Memory B cell (primary cell): Measurements from ENCODE around the gene GBP2.

Experiments
- ATAC-seq: fragments of 150-1000 bp; cut with Tn5 transposase; 2 replicates; pipeline ENCODE4 v1.10.0; 2021; ENCODE audit warnings: low read depth, mild to moderate bottlenecking, moderate library complexity
- DNase-seq, 2 donors: peaks; one replicate each; pipeline ENCODE4 v3.0.0; 2022; ENCODE audit warnings: low spot score in 2 of 2
- H3K27ac Mint-ChIP-seq: one replicate; pipeline ENCODE4 v1.8.0; 2022; ENCODE audit warnings: mild to moderate bottlenecking, moderate library complexity, mixed read lengths
- H3K27me3 Mint-ChIP-seq: one replicate; pipeline ENCODE4 v1.8.0; 2022; ENCODE audit warnings: mixed read lengths
- H3K36me3 Mint-ChIP-seq: one replicate; pipeline ENCODE4 v1.8.0; 2022; ENCODE audit warnings: mild to moderate bottlenecking, mixed read lengths
- H3K4me1 Mint-ChIP-seq: one replicate; pipeline ENCODE4 v1.8.0; 2022; ENCODE audit warnings: mixed read lengths
- H3K4me3 Mint-ChIP-seq: one replicate; pipeline ENCODE4 v1.8.0; 2022; ENCODE audit warnings: mild to moderate bottlenecking, moderate library complexity, mixed read lengths
- H3K9me3 Mint-ChIP-seq: one replicate; pipeline ENCODE4 v1.8.0; 2022; ENCODE audit warnings: mixed read lengths

The GBP2 gene

GRCh38 chr1:89125913-89126580, at the start of gene GBP2:
TSS of gene GBP2 (minus strand) at chr1:89126114. CDS start at chr1:89121966, 4,148 bp downstream.
- H3K36me3 Mint-ChIP-seq, result no peaks in the 10 kb centered on the region
- DNase-seq (no peak), ATAC-seq (peak; percentile 51)
- H3K27me3 Mint-ChIP-seq, result no peaks in the 10 kb centered on the region
- H3K27ac Mint-ChIP-seq, result peak within 1 kb of the TSS; percentile 93
- peaks cover 35% of the 10 kb centered on the region for H3K4me1 Mint-ChIP-seq
- no peaks in the 10 kb centered on the region for H3K9me3 Mint-ChIP-seq
- H3K4me3 Mint-ChIP-seq, result peak within 1 kb of the TSS; percentile 92

GRCh38 chr1:89174491-89174890, 48.6 kb upstream of the GBP2 start:
- Mint-ChIP-seq H3K4me3 (no peak overlapping the region), H3K27ac (no peak overlapping the region), H3K4me1 (peaks cover 8% of the 10 kb centered on the region), H3K36me3 (no peaks in the 10 kb centered on the region), H3K27me3 (no peaks in the 10 kb centered on the region), H3K9me3 (no peaks in the 10 kb centered on the region)
- DNase-seq (no peak), ATAC-seq (no peak)

GRCh38 chr1:89172468-89173143, 46.7 kb upstream of the GBP2 start:
- Mint-ChIP-seq H3K27ac (no peak overlapping the region), H3K36me3 (no peaks in the 10 kb centered on the region), H3K4me1 (peaks cover 8% of the 10 kb centered on the region), H3K9me3 (no peaks in the 10 kb centered on the region), H3K4me3 (no peak overlapping the region), H3K27me3 (no peaks in the 10 kb centered on the region)
- DNase-seq (no peak), ATAC-seq (no peak)

GRCh38 chr1:89171067-89171438, 45.1 kb upstream of the GBP2 start:
- H3K27ac Mint-ChIP-seq, result no peak overlapping the region

GRCh38 chr1:89170170-89171066, 44.5 kb upstream of the GBP2 start:
- Mint-ChIP-seq H3K27me3 (no peaks in the 10 kb centered on the region), H3K4me1 (peaks cover 6% of the 10 kb centered on the region), H3K36me3 (no peaks in the 10 kb centered on the region), H3K27ac (no peak overlapping the region), H3K9me3 (no peaks in the 10 kb centered on the region), H3K4me3 (no peak overlapping the region)
- DNase-seq, result no peak
- no peak for ATAC-seq

More at GRCh38 chr1:89171067-89171438, 45.1 kb upstream of the GBP2 start:
- no peak overlapping the region for H3K4me3 Mint-ChIP-seq
- no peaks in the 10 kb centered on the region for H3K9me3 Mint-ChIP-seq
- no peak for DNase-seq
- H3K36me3 Mint-ChIP-seq, result no peaks in the 10 kb centered on the region
- H3K27me3 Mint-ChIP-seq, result no peaks in the 10 kb centered on the region
- no peak for ATAC-seq
- peaks cover 6% of the 10 kb centered on the region for H3K4me1 Mint-ChIP-seq

GRCh38 chr1:89169166-89169565, 43.3 kb upstream of the GBP2 start:
- no peaks in the 10 kb centered on the region for H3K9me3 Mint-ChIP-seq
- no peak overlapping the region for H3K27ac Mint-ChIP-seq
- H3K36me3 Mint-ChIP-seq, result no peaks in the 10 kb centered on the region
- no peak for ATAC-seq
- no peak for DNase-seq
- H3K4me3 Mint-ChIP-seq, result no peak overlapping the region
- H3K4me1 Mint-ChIP-seq, result peaks cover 6% of the 10 kb centered on the region
- H3K27me3 Mint-ChIP-seq, result no peaks in the 10 kb centered on the region

GRCh38 chr1:89167590-89168230, 41.8 kb upstream of the GBP2 start:
- no peak overlapping the region for H3K4me3 Mint-ChIP-seq
- ATAC-seq, result no peak
- H3K27ac Mint-ChIP-seq, result no peak overlapping the region

GRCh38 chr1:89166705-89167104, 40.8 kb upstream of the GBP2 start:
- no peak overlapping the region for H3K27ac Mint-ChIP-seq
- DNase-seq (no peak), ATAC-seq (no peak)
- H3K9me3 Mint-ChIP-seq, result no peaks in the 10 kb centered on the region
- peaks cover 6% of the 10 kb centered on the region for H3K4me1 Mint-ChIP-seq
- H3K4me3 Mint-ChIP-seq, result no peak overlapping the region
- no peaks in the 10 kb centered on the region for H3K27me3 Mint-ChIP-seq
- no peaks in the 10 kb centered on the region for H3K36me3 Mint-ChIP-seq

More at GRCh38 chr1:89167590-89168230, 41.8 kb upstream of the GBP2 start:
- no peaks in the 10 kb centered on the region for H3K36me3 Mint-ChIP-seq
- H3K4me1 Mint-ChIP-seq, result peaks cover 6% of the 10 kb centered on the region
- no peaks in the 10 kb centered on the region for H3K27me3 Mint-ChIP-seq
- no peaks in the 10 kb centered on the region for H3K9me3 Mint-ChIP-seq
- DNase-seq, result no peak

GRCh38 chr1:89165811-89166210, 39.9 kb upstream of the GBP2 start:
- no peak for ATAC-seq
- H3K4me3 Mint-ChIP-seq, result no peak overlapping the region
- H3K27me3 Mint-ChIP-seq, result no peaks in the 10 kb centered on the region
- H3K36me3 Mint-ChIP-seq, result no peaks in the 10 kb centered on the region
- DNase-seq, result no peak
- H3K4me1 Mint-ChIP-seq, result peaks cover under 1% of the 10 kb centered on the region
- peaks cover 2% of the 10 kb centered on the region for H3K9me3 Mint-ChIP-seq
- no peak overlapping the region for H3K27ac Mint-ChIP-seq

GRCh38 chr1:89151047-89151446, 25.1 kb upstream of the GBP2 start:
- no peak overlapping the region for H3K4me3 Mint-ChIP-seq
- H3K36me3 Mint-ChIP-seq, result no peaks in the 10 kb centered on the region
- H3K9me3 Mint-ChIP-seq, result peaks cover 2% of the 10 kb centered on the region
- no peak overlapping the region for H3K27ac Mint-ChIP-seq
- peaks cover 3% of the 10 kb centered on the region for H3K4me1 Mint-ChIP-seq
- DNase-seq (no peak), ATAC-seq (no peak)
- H3K27me3 Mint-ChIP-seq, result peaks cover 11% of the 10 kb centered on the region

GRCh38 chr1:89149976-89150375, 24.1 kb upstream of the GBP2 start:
- Mint-ChIP-seq H3K27me3 (peaks cover 11% of the 10 kb centered on the region), H3K4me3 (no peak overlapping the region), H3K9me3 (no peaks in the 10 kb centered on the region), H3K36me3 (no peaks in the 10 kb centered on the region), H3K4me1 (peaks cover 3% of the 10 kb centered on the region), H3K27ac (no peak overlapping the region)
- no peak for ATAC-seq
- DNase-seq, result no peak

- ATAC-seq (no peak), DNase-seq (no peak)
- Mint-ChIP-seq H3K4me3 (no peak overlapping the region), H3K4me1 (peaks cover 3% of the 10 kb centered on the region), H3K27ac (no peak overlapping the region), H3K27me3 (peaks cover 11% of the 10 kb centered on the region), H3K9me3 (no peaks in the 10 kb centered on the region), H3K36me3 (no peaks in the 10 kb centered on the region)
These were observed 23.3 kb upstream of the GBP2 start for GRCh38 chr1:89149229-89149628.

- H3K27ac Mint-ChIP-seq, result no peak overlapping the region
These were observed 22.1 kb upstream of the GBP2 start for GRCh38 chr1:89147678-89148658.

More at GRCh38 chr1:89147678-89148658, 22.1 kb upstream of the GBP2 start:
- Mint-ChIP-seq H3K36me3 (no peaks in the 10 kb centered on the region), H3K9me3 (no peaks in the 10 kb centered on the region), H3K4me1 (peaks cover 3% of the 10 kb centered on the region), H3K27me3 (peaks cover 11% of the 10 kb centered on the region), H3K4me3 (no peak overlapping the region)
- DNase-seq (no peak), ATAC-seq (no peak)
